ENCODE measurements around the gene EID2. TPM values are rescaled to one million over a fixed set of nuclear protein-coding genes. Genes with fewer than 3 reads are reported as not detected.

The EID2 gene
- total and polyA plus RNA-seq, 2 of the 4 experiments (the other 2 are of a cell fraction), result 5.7 to 9.8 TPM

DNA sequence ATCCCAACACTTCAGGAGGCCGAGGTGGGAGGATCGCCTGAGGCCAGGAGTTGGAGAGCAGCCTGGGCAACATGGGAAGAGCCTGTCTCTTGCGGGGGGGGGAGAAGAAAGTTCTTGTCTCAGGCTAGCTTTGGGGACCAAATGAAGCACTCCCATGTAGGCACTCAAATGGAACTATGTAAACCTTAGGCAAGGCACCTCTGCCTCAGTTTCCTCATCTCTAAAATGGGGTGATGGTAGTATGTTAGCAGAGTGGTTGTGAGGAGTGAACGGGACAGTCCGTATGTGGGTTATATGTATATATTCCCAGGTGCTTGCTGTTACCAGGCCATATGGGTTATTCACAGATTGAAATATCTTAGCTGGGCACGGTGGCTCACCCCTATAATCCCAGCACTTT is 47.7 kb downstream of the EID2 start:
- Histone ChIP-seq H2AFZ (replicated peaks; ENCODE audit: low read length, poor library complexity) (no peak overlapping the region), H3K14ac (replicated peaks; ENCODE audit: low read depth, low read length) (no peak overlapping the region), H3K27me3 (ENCODE audit: control insufficient read depth, insufficient read depth, low read length) (peaks cover 3% of the 10 kb centered on the region; the same call in 1 of the 2 replicates), H2AK5ac (ENCODE audit: low read depth, low read length) (no peak overlapping the region), H3K36me3 (ENCODE audit: control insufficient read depth, insufficient read depth, low read length) (peaks cover 29% of the 10 kb centered on the region), H2AK9ac (replicated peaks; ENCODE audit: low read depth, low read length, poor library complexity) (no peak overlapping the region), H2BK15ac (ENCODE audit: low read depth, low read length) (no peak overlapping the region), H4K5ac (ENCODE audit: low read depth, low read length) (no peak overlapping the region), H3K4me2 (ENCODE audit: low read depth, low read length) (no peak overlapping the region), H3K27ac (ENCODE audit: insufficient read depth, low read length) (no peak overlapping the region), H3K56ac (ENCODE audit: extremely low read depth, insufficient read depth, low read length) (no peak overlapping the region), H3K23ac (ENCODE audit: low read depth, low read length) (no peak overlapping the region), H2BK20ac (ENCODE audit: low read depth, low read length) (no peak overlapping the region), H3K4me1 (ENCODE audit: control insufficient read depth, insufficient read depth, low read length) (no peaks in the 10 kb centered on the region), H3K79me1 (ENCODE audit: low read depth in 1 of 2, low read length in 2 of 2) (no peaks in the 10 kb centered on the region; a peak in 1 of 4 replicates), H3K9me3 (ENCODE audit: control insufficient read depth, insufficient read depth, low read length) (no peaks in the 10 kb centered on the region), H3K4me3 (ENCODE audit: insufficient read depth, low read depth, low read length) (no peak overlapping the region), H3K18ac (ENCODE audit: low read depth, low read length) (no peak overlapping the region), H4K20me1 (ENCODE audit: insufficient read depth, low read length) (no peaks in the 10 kb centered on the region), H4K91ac (ENCODE audit: insufficient read depth, low read depth, low read length) (no peak overlapping the region), H4K8ac (ENCODE audit: low read depth in 2 of 2, low read length in 2 of 2) (no peak overlapping the region), H2BK5ac (ENCODE audit: low read depth, low read length, poor library complexity, severe bottlenecking) (no peak overlapping the region), H3K4ac (ENCODE audit: low read depth, low read length) (no peak overlapping the region), H2BK120ac (ENCODE audit: low read depth, low read length) (no peak overlapping the region), H3K9me1 (ENCODE audit: insufficient read depth, low read length) (peaks cover 3% of the 10 kb centered on the region; the same call in 1 of the 2 replicates), H3K9ac (ENCODE audit: low read depth, low read length) (no peak overlapping the region)
- ChIA-PET POLR2A (ENCODE audit: unreplicated experiment) (no interaction called here), CTCF (no interaction called here)
- intact Hi-C loops (cut with micrococcal nuclease), result no loop called here
- in situ Hi-C loops (cut with MboI; ENCODE audit: low sequenced_read_pairs), result no loop called here
- WGBS, 2 experiments (ENCODE audit: extremely low coverage in 2 of 2, insufficient read length in 1 of 2), result no CpG with 5 or more reads among the region's 6 CpGs
- no peak for TF ChIP-seq CTCF (conservative IDR thresholded peaks at IDR 0.05; ENCODE audit: low read depth, low read length)
- TF ChIP-seq NFE2L2 (IDR thresholded peaks at IDR 0.05; ENCODE audit: low read depth, low read length), result no peak
- no peak for TF ChIP-seq MAZ (IDR thresholded peaks at IDR 0.05; ENCODE audit: borderline replicate concordance, low read depth, low read length)
- TF ChIP-seq FOS (IDR thresholded peaks at IDR 0.05; ENCODE audit: low read depth, low read length), result no peak
- TF ChIP-seq SMC3 (IDR thresholded peaks at IDR 0.05; ENCODE audit: low read depth, low read length), result no peak
- no peak for TF ChIP-seq POLR2A (IDR thresholded peaks at IDR 0.05; ENCODE audit: low read depth, low read length)
- TF ChIP-seq CEBPB (IDR thresholded peaks at IDR 0.05; ENCODE audit: low read depth, low read length), result no peak
- no peak for TF ChIP-seq MXI1 (IDR thresholded peaks at IDR 0.05; ENCODE audit: borderline replicate concordance, low read depth, low read length)
- ATAC-seq (ENCODE audit: low read depth) (no peak), DNase-seq (no peak)
- no TSS peak for BruUV-seq (replicated peaks)
- dilution Hi-C loops (cut with HindIII; ENCODE audit: low sequenced_read_pairs, unreplicated experiment), result no loop called here

Data from IMR-90 (cell line).